Ishikawa (cell line): ENCODE measurements around the gene ASB1.

Experiments
- CEBPB ChIP-seq: IDR thresholded peaks from 2 replicates; pipeline ENCODE4 v1.6.1; 2012
- EP300 ChIP-seq: IDR thresholded peaks from 2 replicates; pipeline ENCODE4 v1.6.1; 2012; ENCODE audit warnings: borderline replicate concordance
- RAD21 ChIP-seq: IDR thresholded peaks from 2 replicates; pipeline ENCODE4 v1.6.1; 2012; ENCODE audit warnings: low read depth
- REST ChIP-seq: IDR thresholded peaks from 2 replicates; pipeline ENCODE4 v1.6.1; 2012; ENCODE audit warnings: low read depth, mild to moderate bottlenecking
- TAF1 ChIP-seq: IDR thresholded peaks from 2 replicates; pipeline ENCODE4 v1.6.1; 2012; ENCODE audit warnings: low read depth, mild to moderate bottlenecking
- TCF12 ChIP-seq: IDR thresholded peaks from 2 replicates; pipeline ENCODE4 v1.6.1; 2012; ENCODE audit warnings: low read depth
- TEAD4 ChIP-seq: IDR thresholded peaks from 2 replicates; pipeline ENCODE4 v1.6.1; 2012
- YY1 ChIP-seq: IDR thresholded peaks from 2 replicates; pipeline ENCODE4 v1.6.1; 2012; ENCODE audit warnings: low read depth

GRCh38 chr2:238501311-238501710 is 74.6 kb downstream of the ASB1 start:
- no peak for TF ChIP-seq REST
- no peak for TF ChIP-seq CEBPB
- no peak for TF ChIP-seq EP300
- TF ChIP-seq TCF12, result no peak
- no peak for TF ChIP-seq RAD21
- TF ChIP-seq TAF1, result no peak
- TF ChIP-seq YY1, result no peak
- TF ChIP-seq TEAD4, result no peak
